Skin epidermis (tissue), 12 donors: Measurements from ENCODE around the gene RIT1.
A peak's percentile ranks its signal among the peaks of the same experiment; 100 is the strongest.
"Not testable (repeated sequence)": the region's sequence is repeated elsewhere in the genome, so short reads cannot be mapped to it uniquely, and the experiment has no call there.

Experiments
- H3K27ac ChIP-seq, 21 experiments: fragments of 200-600 bp; sonication (generic) in 11 of 21; one replicate each; pipeline ENCODE4 v1.5.0; 2020; ENCODE audit warnings: mild to moderate bottlenecking in 3 of 21, inconsistent platforms in 2 of 21, moderate library complexity in 2 of 21
- H3K4me3 ChIP-seq, 7 experiments: fragments of 200-600 bp; sonication (generic) in 2 of 7; one replicate each; pipeline ENCODE4 v1.5.0; 2020; ENCODE audit warnings: inconsistent platforms in 2 of 7, mild to moderate bottlenecking in 2 of 7, moderate library complexity in 1 of 7

RIT1 gene

DNA sequence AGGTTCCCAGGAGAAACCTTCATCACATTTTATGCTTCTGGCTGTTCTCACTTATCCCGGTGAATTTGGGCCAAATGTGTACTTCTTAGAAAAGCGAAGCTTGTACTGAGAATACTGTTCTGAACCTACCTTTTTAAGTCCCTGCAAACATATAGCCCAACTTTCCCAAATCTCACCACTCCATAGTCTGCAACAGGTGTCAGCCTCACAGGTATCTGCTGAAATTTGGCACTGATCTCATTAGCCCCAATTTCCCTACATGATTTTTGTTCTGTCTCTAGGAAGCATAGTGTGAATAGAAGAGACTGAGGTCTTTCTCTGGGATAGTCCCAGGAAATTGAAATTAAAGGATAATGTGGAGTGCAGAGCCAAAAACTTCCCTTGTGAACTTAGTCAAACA is 11.5 kb downstream of the RIT1 start:
- no peak overlapping the region for H3K27ac ChIP-seq
- H3K4me3 ChIP-seq: no peak overlapping the region

DNA sequence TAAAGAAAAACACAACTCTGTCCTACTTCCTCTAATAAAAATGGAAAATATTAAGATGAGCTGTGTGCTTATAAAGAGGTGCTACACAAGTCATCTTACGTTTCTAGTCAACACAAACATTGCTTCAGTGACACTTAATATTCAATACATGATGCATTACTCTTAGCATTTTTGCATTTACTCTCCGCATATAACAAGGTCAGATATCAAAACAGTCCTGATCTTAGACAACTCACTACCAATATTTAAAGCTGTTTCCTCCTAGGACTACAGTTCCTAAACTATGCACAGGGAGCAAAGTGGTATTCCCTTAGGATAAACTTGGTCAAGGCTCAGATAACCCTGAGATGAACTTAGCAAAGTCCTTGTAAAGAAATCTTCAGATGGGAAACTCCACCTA is 12.3 kb downstream of the RIT1 start:
- Histone ChIP-seq H3K27ac (no peak overlapping the region), H3K4me3 (no peak overlapping the region)

GRCh38 chr1:155897746-155898145 is 13.4 kb downstream of the RIT1 start:
- Histone ChIP-seq H3K4me3 (no peak overlapping the region), H3K27ac (no peak overlapping the region)

DNA sequence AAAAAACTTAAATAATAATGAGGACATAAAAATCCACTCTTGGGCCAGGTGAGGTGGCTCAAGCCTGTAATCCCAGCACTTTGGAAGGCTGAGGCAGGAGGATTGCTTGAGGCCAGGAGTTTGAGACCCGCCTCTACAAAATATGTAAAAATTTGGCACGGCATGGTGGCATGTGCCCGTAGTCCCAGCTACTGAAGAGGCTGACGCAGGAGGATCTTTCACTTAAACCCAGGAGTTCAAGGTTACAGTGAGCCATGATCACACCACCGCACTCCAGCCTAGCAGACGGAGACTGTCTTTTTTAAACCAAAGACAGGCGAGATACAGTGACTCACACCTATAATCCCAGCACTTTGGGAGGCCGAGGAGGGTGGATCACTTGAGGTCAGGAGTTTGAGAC is 14.7 kb downstream of the RIT1 start:
- H3K4me3 ChIP-seq, H3K27ac ChIP-seq: not testable (repeated sequence)

GRCh38 chr1:155895617-155896016 is 15.5 kb downstream of the RIT1 start:
- H3K27ac ChIP-seq, H3K4me3 ChIP-seq: not testable (repeated sequence)

- H3K27ac ChIP-seq: peak overlapping the region in 19 of 21 experiments; percentile 6 to 87 (median 55)
- H3K4me3 ChIP-seq: no peak overlapping the region
Observed at GRCh38 chr1:155893389-155894142, 17.6 kb downstream of the RIT1 start.

- Histone ChIP-seq H3K27ac (peak overlapping the region in 18 of 21 experiments; percentile 6 to 87 (median 56)), H3K4me3 (no peak overlapping the region)
Observed at GRCh38 chr1:155892796-155893195, 18.4 kb downstream of the RIT1 start.

GRCh38 chr1:155890251-155890650 is 20.9 kb downstream of the RIT1 start:
- Histone ChIP-seq H3K4me3 (no peak overlapping the region), H3K27ac (no peak overlapping the region)

GRCh38 chr1:155889566-155889965 is 21.6 kb downstream of the RIT1 start:
- no peak overlapping the region for H3K4me3 ChIP-seq
- no peak overlapping the region for H3K27ac ChIP-seq

- H3K27ac ChIP-seq: no peak overlapping the region
- H3K4me3 ChIP-seq: no peak overlapping the region
Observed at GRCh38 chr1:155888481-155888880, 22.7 kb downstream of the RIT1 start.

DNA sequence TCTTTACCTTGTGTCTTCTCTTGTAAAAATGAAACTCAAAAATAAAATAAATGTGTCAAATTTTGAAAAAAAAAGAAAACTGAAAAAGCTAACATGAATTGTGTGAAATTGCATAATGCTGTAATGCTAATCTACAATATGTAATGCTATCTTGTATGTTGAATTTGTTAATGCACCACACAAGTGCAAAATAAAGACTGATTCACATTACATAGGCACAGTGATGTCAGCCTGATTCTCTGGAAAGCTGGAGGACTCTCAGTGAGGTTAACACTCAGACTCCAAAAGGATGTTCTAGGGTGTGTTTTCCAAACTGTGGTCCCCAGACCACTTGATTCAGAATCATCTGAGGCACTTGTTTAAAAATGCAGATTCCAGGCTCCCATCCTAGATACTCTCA is 26.2 kb downstream of the RIT1 start:
- no peak overlapping the region for H3K27ac ChIP-seq
- no peak overlapping the region for H3K4me3 ChIP-seq

- Histone ChIP-seq H3K27ac (peak overlapping the region in 1 of 21 experiments; percentile 27), H3K4me3 (no peak overlapping the region)
Observed at GRCh38 chr1:155884031-155884960, 26.9 kb downstream of the RIT1 start.

DNA sequence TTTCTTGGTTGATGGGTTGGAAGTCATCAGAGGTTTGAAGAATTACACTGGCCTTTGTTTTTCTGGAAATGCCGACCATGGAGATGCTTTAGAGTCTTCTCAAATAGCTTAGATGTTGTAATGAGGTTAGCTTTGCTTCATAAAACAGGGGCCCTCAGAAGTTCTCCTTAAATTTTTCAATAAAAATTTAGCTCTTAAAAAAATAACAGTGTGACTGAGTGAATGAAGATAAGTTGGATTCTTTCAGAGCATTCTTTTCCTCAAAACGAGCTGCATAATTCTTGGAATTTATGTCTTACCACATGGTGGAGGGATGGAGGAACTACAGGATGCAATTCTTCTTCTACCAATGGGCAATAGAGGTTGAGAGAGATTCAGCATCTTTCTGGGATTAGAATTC is 28.4 kb downstream of the RIT1 start:
- Histone ChIP-seq H3K4me3 (no peak overlapping the region), H3K27ac (no peak overlapping the region)

GRCh38 chr1:155882235-155882634 is 28.9 kb downstream of the RIT1 start:
- Histone ChIP-seq H3K27ac (no peak overlapping the region), H3K4me3 (no peak overlapping the region)

GRCh38 chr1:155880950-155881349 is 30.2 kb downstream of the RIT1 start:
- H3K27ac ChIP-seq: no peak overlapping the region
- H3K4me3 ChIP-seq: no peak overlapping the region

DNA sequence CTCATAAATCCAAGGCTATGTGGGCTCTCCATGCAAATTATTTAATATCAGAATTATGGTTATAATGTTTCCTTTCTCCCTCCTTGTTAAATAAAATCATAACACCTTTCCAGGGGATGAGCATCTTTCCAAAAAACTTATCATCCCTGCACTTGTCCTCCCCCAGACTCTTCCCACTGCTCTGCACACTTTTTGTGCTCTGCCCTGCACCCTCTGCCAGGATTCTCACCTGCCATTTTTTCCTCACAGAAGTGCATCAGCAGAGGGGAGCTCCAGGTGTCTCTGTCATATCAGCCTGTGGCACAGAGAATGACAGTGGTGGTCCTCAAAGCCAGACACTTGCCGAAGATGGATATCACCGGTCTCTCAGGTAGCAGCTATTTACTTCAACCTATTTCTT is 30.9 kb downstream of the RIT1 start:
- H3K27ac ChIP-seq: no peak overlapping the region

GRCh38 chr1:155877945-155878344 is 33.2 kb downstream of the RIT1 start:
- Histone ChIP-seq H3K4me3 (no peak overlapping the region), H3K27ac (no peak overlapping the region)

More for the DNA sequence above, 30.9 kb downstream of the RIT1 start:
- H3K4me3 ChIP-seq: no peak overlapping the region

DNA sequence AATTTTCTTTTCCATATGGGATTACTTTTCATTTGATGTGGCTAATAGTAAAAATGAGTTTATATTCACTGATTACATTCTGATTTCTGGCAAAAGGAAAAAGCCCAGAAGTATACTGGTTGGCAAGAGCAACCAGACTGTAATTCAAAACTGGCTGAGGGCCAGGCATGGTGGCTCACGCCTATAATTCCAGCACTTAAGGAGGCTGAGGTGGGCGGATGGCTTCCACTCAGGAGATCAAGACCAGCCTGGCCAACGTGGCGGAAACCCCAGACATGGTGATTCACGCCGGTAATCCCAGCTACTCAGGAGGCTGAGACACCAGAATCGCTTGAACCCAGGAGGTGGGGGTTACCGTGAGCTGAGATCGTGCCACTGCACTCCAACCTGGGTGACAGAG is 37.3 kb downstream of the RIT1 start:
- H3K4me3 ChIP-seq: no peak overlapping the region
- H3K27ac ChIP-seq: no peak overlapping the region

DNA sequence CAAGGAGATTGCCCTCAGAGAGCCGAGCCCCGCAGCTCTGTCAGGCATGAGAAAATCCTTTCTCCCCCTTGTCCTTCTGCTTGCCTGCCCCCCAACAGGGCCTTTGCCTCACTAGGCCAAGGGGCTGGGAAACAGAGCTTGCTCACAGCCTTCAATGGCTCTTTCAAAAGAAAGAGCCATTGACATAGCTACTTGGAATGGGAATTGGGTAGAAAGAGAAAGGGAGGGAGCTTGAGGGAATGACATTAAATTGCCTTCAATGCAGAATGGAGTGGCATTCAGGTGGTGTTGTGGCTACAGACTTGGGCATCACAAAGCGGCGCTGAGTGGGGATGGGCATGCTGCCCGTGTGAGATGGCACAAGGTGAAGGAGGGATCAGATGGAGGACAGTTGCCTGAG is 38.6 kb downstream of the RIT1 start:
- Histone ChIP-seq H3K27ac (no peak overlapping the region), H3K4me3 (no peak overlapping the region)

- H3K4me3 ChIP-seq: no peak overlapping the region
- peak overlapping the region in 1 of 21 experiments; percentile 20 for H3K27ac ChIP-seq
Observed at GRCh38 chr1:155871390-155871789, 39.8 kb downstream of the RIT1 start.

GRCh38 chr1:155867766-155868165 is 43.4 kb downstream of the RIT1 start:
- Histone ChIP-seq H3K4me3 (no peak overlapping the region), H3K27ac (no peak overlapping the region)
